GM10847 (cell line): Measurements from ENCODE around the gene CAPNS2.

Experiments
- POLR2A ChIP-seq: IDR thresholded peaks from 2 replicates; pipeline ENCODE4 v1.6.1; 2011; ENCODE audit not compliant: insufficient read length; ENCODE audit errors: extremely low read depth

The CAPNS2 gene

GRCh38 chr16:55597928-55598327 lies 31.4 kb downstream of the CAPNS2 start:
- TF ChIP-seq POLR2A = no peak

- no peak for TF ChIP-seq POLR2A
These were observed 39.4 kb downstream of the CAPNS2 start for GRCh38 chr16:55605754-55606336.

DNA sequence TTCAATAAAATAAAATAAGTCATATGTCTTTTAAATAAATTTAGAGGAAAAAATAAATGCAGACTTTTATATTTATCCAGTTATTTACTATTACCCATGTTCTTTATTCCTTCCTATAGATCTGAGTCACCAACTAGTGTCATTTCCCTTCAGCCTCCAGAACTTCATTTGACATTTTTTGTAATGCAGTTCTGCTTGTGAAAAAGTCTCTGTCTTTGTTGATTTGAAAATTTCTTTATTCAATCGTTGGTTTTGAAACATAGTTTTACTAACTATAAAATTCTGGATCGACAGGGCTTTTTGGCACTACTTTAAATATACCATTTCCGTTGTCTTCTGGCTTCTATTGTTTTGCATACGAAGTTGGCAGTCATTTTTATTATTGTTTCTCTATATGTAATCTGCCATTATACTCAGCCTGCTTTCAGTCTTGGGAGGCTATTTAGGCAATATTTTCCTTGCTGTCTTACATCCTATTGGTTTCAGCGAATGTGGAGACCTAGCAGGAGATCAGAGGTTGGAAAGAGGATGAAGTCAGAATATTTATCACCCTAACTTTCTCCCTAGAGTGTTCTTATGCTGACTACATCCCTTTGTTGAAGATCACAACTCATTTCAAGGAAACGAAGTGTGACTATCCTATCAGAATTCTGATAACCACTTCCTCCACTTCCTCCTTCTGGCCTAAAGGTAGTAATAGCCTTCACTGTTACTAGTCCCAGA lies 47.3 kb downstream of the CAPNS2 start:
- no peak for TF ChIP-seq POLR2A

DNA sequence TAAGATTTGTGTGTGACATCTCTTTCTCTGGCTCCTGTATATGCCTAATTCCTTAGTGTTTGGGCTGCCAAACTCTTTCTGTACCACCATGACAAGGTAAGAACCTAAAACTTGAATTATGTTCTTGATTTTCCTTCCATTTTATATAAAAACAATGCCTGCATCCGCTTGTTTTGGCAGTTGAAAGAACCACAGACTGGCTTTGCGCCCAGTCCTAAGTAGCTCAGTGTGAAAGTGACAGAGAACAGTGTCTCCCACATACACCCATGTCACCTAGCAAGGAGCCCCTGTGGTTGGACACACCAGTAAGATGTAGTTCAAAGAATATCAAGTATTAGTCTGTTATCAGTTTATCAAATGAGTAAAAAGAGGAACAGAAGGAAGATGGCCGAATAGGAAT lies 48.6 kb downstream of the CAPNS2 start:
- TF ChIP-seq POLR2A = no peak
